CD4-positive, alpha-beta memory T cell (primary cell): ENCODE results near the gene SORD. TPM values are rescaled to one million over a fixed set of nuclear protein-coding genes. Genes with fewer than 3 reads are reported as not detected.
"Not testable (repeated sequence)": the region's sequence is repeated elsewhere in the genome, so short reads cannot be mapped to it uniquely, and the experiment has no call there.

Experiments
- CTCF ChIA-PET: fragments of 350-600 bp; sonication (Branson Sonifier 250); formaldehyde crosslinking; loops from one replicate; lab custom pipeline; 2021; ENCODE audit warnings: inconsistent platforms; ENCODE audit not compliant: partially characterized antibody; lab: Charles Lee
- POLR2A ChIA-PET: fragments of 350-600 bp; sonication (Branson Sonifier 250); formaldehyde crosslinking; loops from one replicate; lab custom pipeline; 2021; ENCODE audit not compliant: partially characterized antibody; lab: Charles Lee
- DNase-seq, 5 donors: peaks; one replicate each; pipeline versions ENCODE4 v3.0.0 to v3.0.0-alpha.2; 2020 to 2022; ENCODE audit warnings: mixed read lengths in 1 of 5
- H3K27ac ChIP-seq: one replicate; pipeline ENCODE4 v1.7.0; 2013; ENCODE audit warnings: low read depth, low read length
- H3K27me3 ChIP-seq: 2 replicates; pipeline ENCODE4 v1.7.0; 2013; ENCODE audit warnings: mild to moderate bottlenecking, low read length, moderate library complexity; ENCODE audit not compliant: insufficient read depth
- H3K36me3 ChIP-seq: 2 replicates; pipeline ENCODE4 v1.7.0; 2013; ENCODE audit warnings: mild to moderate bottlenecking, low read length, moderate library complexity; ENCODE audit not compliant: insufficient read depth
- H3K4me1 ChIP-seq: 2 replicates; pipeline ENCODE4 v1.7.0; 2013; ENCODE audit warnings: mild to moderate bottlenecking, low read length, moderate library complexity; ENCODE audit not compliant: insufficient read depth
- H3K4me3 ChIP-seq, 2 donors: one replicate each; pipeline ENCODE4 v1.7.0; 2013; ENCODE audit warnings: low read length in 2 of 2, mild to moderate bottlenecking in 1 of 2
- H3K9me3 ChIP-seq, 2 donors: one replicate each; pipeline ENCODE4 v1.7.0; 2013; ENCODE audit warnings: low read length in 2 of 2, control low read depth in 1 of 2; ENCODE audit not compliant: control insufficient read depth in 1 of 2
- H3K27ac Mint-ChIP-seq, 7 donors: one replicate each; pipeline ENCODE4 v1.8.0; 2020 to 2021; ENCODE audit warnings: mixed read lengths in 7 of 7, mild to moderate bottlenecking in 6 of 7, inconsistent platforms in 3 of 7, moderate library complexity in 3 of 7
- H3K27me3 Mint-ChIP-seq, 2 donors: one replicate each; pipeline ENCODE4 v1.8.0; 2020 to 2021; ENCODE audit warnings: mixed read lengths in 2 of 2
- H3K36me3 Mint-ChIP-seq, 2 donors: one replicate each; pipeline ENCODE4 v1.8.0; 2020 to 2021; ENCODE audit warnings: mixed read lengths in 2 of 2, inconsistent platforms in 1 of 2, mild to moderate bottlenecking in 1 of 2
- H3K4me1 Mint-ChIP-seq, 4 donors: one replicate each; pipeline ENCODE4 v1.8.0; 2020 to 2021; ENCODE audit warnings: mixed read lengths in 4 of 4, mild to moderate bottlenecking in 1 of 4
- H3K4me3 Mint-ChIP-seq, 8 donors: one replicate each; pipeline ENCODE4 v1.8.0; 2020 to 2021; ENCODE audit warnings: mixed read lengths in 8 of 8, mild to moderate bottlenecking in 7 of 8, moderate library complexity in 6 of 8, inconsistent platforms in 3 of 8
- H3K9me3 Mint-ChIP-seq, 8 donors: one replicate each; pipeline ENCODE4 v1.8.0; 2020 to 2021; ENCODE audit warnings: mixed read lengths in 8 of 8, mild to moderate bottlenecking in 5 of 8, inconsistent platforms in 3 of 8, moderate library complexity in 1 of 8
- intact Hi-C: fragments of 100-400 bp; cut with micrococcal nuclease; formaldehyde crosslinking; loops from one replicate; pipeline ENCODE4 v1.15.1; 2023
- polyA plus RNA-seq, 2 donors: library from polyadenylated mRNA; unstranded; fragments of 300-500 nt; fragmentation: Illumina TruSeq; gene quantifications; one replicate each; pipeline ENCODE4 v1.2.3, GENCODE V29; 2021
- total RNA-seq, 2 experiments: library from RNA; stranded (reverse); gene quantifications; one replicate each; pipeline ENCODE4 v1.2.3, GENCODE V29; 2021

The SORD gene
- 1 to 10 TPM; 4.2 to 4.4 TPM for total RNA-seq
- 1 to 10 TPM; 6.7 to 7.0 TPM for polyA plus RNA-seq

- peak; percentile 82 to 85 (median 84) for DNase-seq
- intact Hi-C loops, result no loop called here
- Histone ChIP-seq H3K4me3 (peak within 1 kb of the TSS; percentile 73 to 90), H3K9me3 (no peaks in the 10 kb centered on the region), H3K27me3 (no peaks in the 10 kb centered on the region), H3K36me3 (no peaks in the 10 kb centered on the region), H3K27ac (peak within 1 kb of the TSS; percentile 42), H3K4me1 (peaks cover 17% of the 10 kb centered on the region)
- peaks cover 10 to 30% (median 13%) of the 10 kb centered on the region in 4 donors for H3K4me1 Mint-ChIP-seq
- H3K27ac Mint-ChIP-seq, result peak within 1 kb of the TSS in 6 of 7 donors; percentile 35 to 85 (median 74)
- no peaks in the 10 kb centered on the region for H3K36me3 Mint-ChIP-seq
- ChIA-PET CTCF (interaction anchor here (0.5 to 1.1 kb wide), 3 partner anchors 14 to 26 kb away, joined by 3 to 5 read pairs (median 3); no protein-coding TSS in a partner anchor), POLR2A (interaction anchor here (1.1 kb wide), 1 partner anchor 312 kb away, joined by 5 read pairs; the partner anchor contains the start of genes B2M and PATL2)
- H3K4me3 Mint-ChIP-seq, result peak within 1 kb of the TSS; percentile 88 to 92 (median 90)
- peaks cover 7 to 13% of the 10 kb centered on the region in 2 donors for H3K27me3 Mint-ChIP-seq
- H3K9me3 Mint-ChIP-seq, result no peaks in the 10 kb centered on the region
These were observed at the start of gene SORD for GRCh38 chr15:45022871-45023658. Gene SORD (plus strand): TSS chr15:45023195. CDS start chr15:45023284, 89 bp downstream.

- H3K27me3 ChIP-seq, POLR2A ChIA-PET, H3K9me3 Mint-ChIP-seq, H3K4me3 Mint-ChIP-seq, intact Hi-C loops, H3K9me3 ChIP-seq, H3K27ac ChIP-seq, H3K27ac Mint-ChIP-seq, H3K36me3 ChIP-seq, CTCF ChIA-PET, H3K4me1 Mint-ChIP-seq, H3K4me1 ChIP-seq, DNase-seq, H3K4me3 ChIP-seq, H3K36me3 Mint-ChIP-seq, H3K27me3 Mint-ChIP-seq: not testable (repeated sequence)
These were observed 46.8 kb upstream of the SORD start for GRCh38 chr15:44976183-44976582.

- H3K27me3 Mint-ChIP-seq, H3K27me3 ChIP-seq, H3K9me3 Mint-ChIP-seq, H3K4me3 Mint-ChIP-seq, H3K9me3 ChIP-seq, H3K27ac Mint-ChIP-seq, H3K36me3 Mint-ChIP-seq, DNase-seq, H3K36me3 ChIP-seq, H3K4me3 ChIP-seq, intact Hi-C loops, H3K27ac ChIP-seq, H3K4me1 Mint-ChIP-seq, H3K4me1 ChIP-seq, CTCF ChIA-PET: not testable (repeated sequence)
- POLR2A ChIA-PET, result interaction anchor here (0.5 kb wide), 1 partner anchor 408 kb away, joined by 3 read pairs; no protein-coding TSS in a partner anchor
These were observed 45.2 kb upstream of the SORD start for GRCh38 chr15:44977781-44978180.

GRCh38 chr15:44979617-44980339 is 43.2 kb upstream of the SORD start:
- H3K27ac ChIP-seq, H3K27ac Mint-ChIP-seq, DNase-seq, intact Hi-C loops, H3K9me3 Mint-ChIP-seq, H3K36me3 Mint-ChIP-seq, POLR2A ChIA-PET, H3K4me1 ChIP-seq, H3K4me1 Mint-ChIP-seq, H3K36me3 ChIP-seq, H3K9me3 ChIP-seq, H3K4me3 ChIP-seq, H3K27me3 ChIP-seq, H3K4me3 Mint-ChIP-seq, H3K27me3 Mint-ChIP-seq, CTCF ChIA-PET: not testable (repeated sequence)

GRCh38 chr15:44984144-44984543 is 38.9 kb upstream of the SORD start:
- CTCF ChIA-PET, result not testable (repeated sequence)

GRCh38 chr15:44986346-44987055 is 36.5 kb upstream of the SORD start:
- H3K27me3 Mint-ChIP-seq, H3K27ac Mint-ChIP-seq, H3K27me3 ChIP-seq, H3K4me1 Mint-ChIP-seq, H3K9me3 Mint-ChIP-seq, H3K4me1 ChIP-seq, H3K9me3 ChIP-seq, H3K4me3 ChIP-seq, H3K27ac ChIP-seq, POLR2A ChIA-PET, CTCF ChIA-PET, H3K36me3 Mint-ChIP-seq, intact Hi-C loops, H3K36me3 ChIP-seq: not testable (repeated sequence)
- peak overlapping the region in 1 of 8 donors; percentile 18 for H3K4me3 Mint-ChIP-seq
- peak in 1 of 5 donors; percentile 43 for DNase-seq

More at GRCh38 chr15:44984144-44984543, 38.9 kb upstream of the SORD start:
- H3K27me3 ChIP-seq, intact Hi-C loops, H3K4me1 Mint-ChIP-seq, POLR2A ChIA-PET, H3K4me3 Mint-ChIP-seq, H3K9me3 Mint-ChIP-seq, H3K27me3 Mint-ChIP-seq, H3K36me3 ChIP-seq, H3K4me1 ChIP-seq, H3K27ac ChIP-seq, H3K4me3 ChIP-seq, DNase-seq, H3K36me3 Mint-ChIP-seq, H3K9me3 ChIP-seq: not testable (repeated sequence)
- peak overlapping the region in 1 of 7 donors; percentile 71 for H3K27ac Mint-ChIP-seq

GRCh38 chr15:44987711-44988110 is 35.3 kb upstream of the SORD start:
- H3K36me3 ChIP-seq, intact Hi-C loops, DNase-seq, CTCF ChIA-PET, POLR2A ChIA-PET, H3K4me1 Mint-ChIP-seq, H3K27me3 ChIP-seq, H3K4me3 ChIP-seq, H3K36me3 Mint-ChIP-seq, H3K27ac ChIP-seq, H3K4me1 ChIP-seq, H3K9me3 Mint-ChIP-seq, H3K27ac Mint-ChIP-seq, H3K9me3 ChIP-seq, H3K4me3 Mint-ChIP-seq: not testable (repeated sequence)
- peaks cover 6 to 12% of the 10 kb centered on the region in 2 donors for H3K27me3 Mint-ChIP-seq
